ENCODE measurements around the gene ABL1. TPM values are rescaled to one million over a fixed set of nuclear protein-coding genes. Genes with fewer than 3 reads are reported as not detected.

ABL1 gene
- total and polyA plus RNA-seq, 4 donors: 23.3 to 60.0 (median 37.7) TPM

DNA sequence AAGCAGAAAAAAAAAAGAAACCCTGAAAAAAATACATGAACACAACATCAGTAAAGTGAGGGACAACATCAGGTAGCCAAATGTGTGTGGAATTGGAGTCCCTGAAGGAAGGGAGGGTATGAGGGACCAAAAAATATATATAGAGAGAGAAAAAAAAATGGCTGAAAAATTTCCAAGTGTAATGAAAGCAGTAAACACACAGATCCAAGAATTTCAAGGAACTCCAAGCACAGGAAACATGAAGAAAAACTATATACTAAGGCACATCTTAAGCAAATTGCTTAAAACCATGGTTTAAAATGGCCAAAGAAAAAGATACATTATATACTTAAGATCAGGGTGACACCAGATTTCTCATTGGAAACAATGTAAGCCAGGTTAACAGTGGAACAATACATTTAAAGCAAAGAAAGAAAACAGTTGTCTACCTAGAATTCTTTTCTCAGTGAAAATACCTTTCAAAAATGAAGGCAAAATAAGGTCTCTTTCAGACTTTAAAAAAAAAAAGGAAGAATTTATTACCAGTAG, 24.4 kb upstream of the ABL1 start:
- no peaks in the 10 kb centered on the region for H3K27me3 ChIP-seq (ENCODE audit: control insufficient read depth in 3 of 3, insufficient read depth in 3 of 3, low read length in 2 of 3)
- no peaks in the 10 kb centered on the region for H3K9me3 ChIP-seq (ENCODE audit: control insufficient read depth in 4 of 4, insufficient read depth in 3 of 4, low read length in 3 of 4)
- no peaks in the 10 kb centered on the region for H3K4me1 ChIP-seq (ENCODE audit: control insufficient read depth in 5 of 5, insufficient read depth in 5 of 5, low read length in 5 of 5)
- H3K27ac ChIP-seq (ENCODE audit: low read depth in 1 of 2, low read length in 1 of 2): no peak overlapping the region
- H3K36me3 ChIP-seq (ENCODE audit: control insufficient read depth in 4 of 4, insufficient read depth in 4 of 4, low read length in 4 of 4): no peaks in the 10 kb centered on the region
- H3K9ac ChIP-seq (ENCODE audit: insufficient read depth in 1 of 2, low read length in 2 of 2): no peak overlapping the region
- DNase-seq (no peak), ATAC-seq (ENCODE audit: insufficient read depth, low FRiP score) (no peak)
- H3K4me3 ChIP-seq: no peak overlapping the region
- TF ChIP-seq, protein P1, sequence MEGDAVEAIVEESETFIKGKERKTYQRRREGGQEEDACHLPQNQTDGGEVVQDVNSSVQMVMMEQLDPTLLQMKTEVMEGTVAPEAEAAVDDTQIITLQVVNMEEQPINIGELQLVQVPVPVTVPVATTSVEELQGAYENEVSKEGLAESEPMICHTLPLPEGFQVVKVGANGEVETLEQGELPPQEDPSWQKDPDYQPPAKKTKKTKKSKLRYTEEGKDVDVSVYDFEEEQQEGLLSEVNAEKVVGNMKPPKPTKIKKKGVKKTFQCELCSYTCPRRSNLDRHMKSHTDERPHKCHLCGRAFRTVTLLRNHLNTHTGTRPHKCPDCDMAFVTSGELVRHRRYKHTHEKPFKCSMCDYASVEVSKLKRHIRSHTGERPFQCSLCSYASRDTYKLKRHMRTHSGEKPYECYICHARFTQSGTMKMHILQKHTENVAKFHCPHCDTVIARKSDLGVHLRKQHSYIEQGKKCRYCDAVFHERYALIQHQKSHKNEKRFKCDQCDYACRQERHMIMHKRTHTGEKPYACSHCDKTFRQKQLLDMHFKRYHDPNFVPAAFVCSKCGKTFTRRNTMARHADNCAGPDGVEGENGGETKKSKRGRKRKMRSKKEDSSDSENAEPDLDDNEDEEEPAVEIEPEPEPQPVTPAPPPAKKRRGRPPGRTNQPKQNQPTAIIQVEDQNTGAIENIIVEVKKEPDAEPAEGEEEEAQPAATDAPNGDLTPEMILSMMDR (IDR thresholded peaks at IDR 0.05; ENCODE audit: control extremely low read depth, extremely low read depth): no peak

DNA sequence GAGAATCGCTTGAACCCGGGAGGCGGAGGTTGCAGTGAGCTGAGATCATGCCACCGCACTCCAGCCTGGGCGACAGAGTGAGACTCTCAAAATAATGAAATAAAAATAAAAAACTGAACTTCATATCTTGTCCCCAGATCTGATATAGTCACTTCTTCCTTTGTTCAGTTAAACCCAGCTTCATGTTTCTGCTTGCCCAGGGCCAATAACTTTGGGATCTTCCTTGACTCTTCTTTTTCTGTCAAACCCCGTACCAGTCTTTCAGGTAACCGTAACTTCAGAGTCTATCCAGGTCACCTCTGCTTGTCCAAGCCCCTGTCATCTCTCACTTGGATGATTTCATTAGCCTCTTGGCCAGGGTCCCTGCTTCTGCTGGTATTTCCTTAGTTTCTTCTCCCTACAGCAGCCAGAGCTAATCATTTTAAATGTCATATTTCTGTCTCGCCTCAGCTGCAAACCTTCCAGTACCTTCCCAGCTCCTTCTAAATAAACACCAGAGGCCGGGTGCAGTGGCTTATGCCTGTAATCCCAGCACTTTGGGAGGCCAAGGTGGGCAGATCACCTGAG, 19.7 kb upstream of the ABL1 start:
- Histone ChIP-seq H3K4me3 (no peak overlapping the region), H3K9ac (ENCODE audit: insufficient read depth in 1 of 2, low read length in 2 of 2) (no peak overlapping the region), H3K36me3 (ENCODE audit: control insufficient read depth in 4 of 4, insufficient read depth in 4 of 4, low read length in 4 of 4) (no peaks in the 10 kb centered on the region), H3K27me3 (ENCODE audit: control insufficient read depth in 3 of 3, insufficient read depth in 3 of 3, low read length in 2 of 3) (no peaks in the 10 kb centered on the region), H3K9me3 (ENCODE audit: control insufficient read depth in 4 of 4, insufficient read depth in 3 of 4, low read length in 3 of 4) (no peaks in the 10 kb centered on the region), H3K27ac (ENCODE audit: low read depth in 1 of 2, low read length in 1 of 2) (no peak overlapping the region), H3K4me1 (ENCODE audit: control insufficient read depth in 5 of 5, insufficient read depth in 5 of 5, low read length in 5 of 5) (peaks cover 0 to 3% (median 0%) of the 10 kb centered on the region in 5 donors)
- whole genome bisulfite sequencing, 2 donors: 86 to 91% methylated on average over 9 of the region's 9 CpGs
- TF ChIP-seq, protein P1 (IDR thresholded peaks at IDR 0.05; ENCODE audit: control extremely low read depth, extremely low read depth): no peak
- ATAC-seq (ENCODE audit: insufficient read depth, low FRiP score): no peak
- DNase-seq: no peak

DNA sequence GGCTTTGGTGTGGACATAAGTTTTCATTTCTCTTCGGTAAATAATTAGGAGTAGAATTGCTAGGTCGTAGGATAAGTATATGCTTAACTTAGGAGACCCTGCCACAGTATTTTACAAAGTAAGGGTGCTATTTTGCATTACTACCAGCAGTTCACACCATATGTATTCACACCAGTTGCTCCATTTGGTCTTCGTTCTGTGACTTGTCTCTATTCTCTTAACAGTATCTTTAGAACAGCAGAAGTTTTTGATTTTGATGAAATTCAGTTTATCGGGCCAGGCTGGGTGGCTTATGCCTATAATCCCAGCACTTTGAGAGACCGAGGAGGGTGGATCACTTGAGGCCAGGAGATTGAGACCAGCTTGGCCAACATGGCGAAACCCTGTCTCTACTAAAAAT, 17.1 kb upstream of the ABL1 start:
- ATAC-seq (ENCODE audit: insufficient read depth, low FRiP score): no peak
- TF ChIP-seq, protein P1 (IDR thresholded peaks at IDR 0.05; ENCODE audit: control extremely low read depth, extremely low read depth): no peak
- H3K9me3 ChIP-seq (ENCODE audit: control insufficient read depth in 4 of 4, insufficient read depth in 3 of 4, low read length in 3 of 4): no peaks in the 10 kb centered on the region
- H3K4me1 ChIP-seq (ENCODE audit: control insufficient read depth in 5 of 5, insufficient read depth in 5 of 5, low read length in 5 of 5): peaks cover 0 to 5% (median 0%) of the 10 kb centered on the region in 5 donors
- H3K27me3 ChIP-seq (ENCODE audit: control insufficient read depth in 3 of 3, insufficient read depth in 3 of 3, low read length in 2 of 3): no peaks in the 10 kb centered on the region
- H3K36me3 ChIP-seq (ENCODE audit: control insufficient read depth in 4 of 4, insufficient read depth in 4 of 4, low read length in 4 of 4): no peaks in the 10 kb centered on the region
- no peak overlapping the region for H3K27ac ChIP-seq (ENCODE audit: low read depth in 1 of 2, low read length in 1 of 2)
- 97 to 99% methylated on average over 6 of the region's 6 CpGs for WGBS, 2 donors
- no peak for DNase-seq
- no peak overlapping the region for H3K4me3 ChIP-seq
- no peak overlapping the region for H3K9ac ChIP-seq (ENCODE audit: insufficient read depth in 1 of 2, low read length in 2 of 2)

Measured in lung (tissue), 12 donors.